ENCODE results near the gene ARHGEF26.

Gene ARHGEF26

GRCh38 chr3:154218728-154219127 lies 97.5 kb downstream of the ARHGEF26 start:
- no peak for DNase-seq

- DNase-seq, result no peak
Observed at GRCh38 chr3:154220462-154220861, 99.3 kb downstream of the ARHGEF26 start.

GRCh38 chr3:154223519-154223918 lies 102.3 kb downstream of the ARHGEF26 start:
- no peak for DNase-seq

GRCh38 chr3:154224366-154224765 lies 103.2 kb downstream of the ARHGEF26 start:
- no peak for DNase-seq

DNA sequence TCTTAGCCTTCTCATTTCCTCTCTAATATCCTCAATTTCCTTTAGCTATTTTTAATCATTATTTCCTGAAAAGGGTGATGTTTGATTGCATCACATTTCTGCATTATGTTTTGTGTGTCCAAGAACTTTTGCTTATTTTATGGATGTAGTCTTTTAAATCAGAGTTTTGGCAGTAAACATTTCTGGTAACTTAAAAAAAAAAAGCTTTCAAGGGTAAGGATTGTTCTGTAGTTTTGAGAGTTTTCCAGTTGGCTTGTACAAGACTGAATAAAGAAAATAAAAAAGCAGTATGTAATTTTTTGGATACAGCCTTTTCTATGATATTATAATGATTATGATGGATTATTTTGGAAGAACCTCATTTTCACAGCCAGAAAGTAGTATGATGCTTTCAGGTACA lies 103.7 kb downstream of the ARHGEF26 start:
- DNase-seq, result no peak

DNA sequence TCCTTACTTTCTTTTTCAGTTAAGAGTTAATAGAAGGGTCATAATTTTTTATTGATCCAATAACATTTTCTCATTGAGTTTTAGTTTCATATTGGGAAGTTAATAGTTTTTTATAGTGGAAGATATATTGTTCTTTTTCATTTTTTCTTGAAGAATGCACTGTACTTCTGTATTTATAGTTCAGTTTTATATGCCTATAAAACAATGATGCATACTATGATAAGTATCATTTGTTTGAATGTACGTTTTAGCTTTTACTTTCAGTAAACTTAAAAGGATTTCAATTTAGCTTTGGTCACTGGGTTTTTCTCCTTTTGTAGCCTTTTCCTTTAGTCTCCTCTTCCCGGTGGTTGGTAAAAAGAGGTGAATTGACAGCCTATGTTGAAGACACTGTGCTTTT lies 104.3 kb downstream of the ARHGEF26 start:
- no peak for DNase-seq

GRCh38 chr3:154227531-154227930 lies 106.3 kb downstream of the ARHGEF26 start:
- no peak for DNase-seq

- no peak for DNase-seq
Observed at GRCh38 chr3:154228561-154229216, 107.5 kb downstream of the ARHGEF26 start.

DNA sequence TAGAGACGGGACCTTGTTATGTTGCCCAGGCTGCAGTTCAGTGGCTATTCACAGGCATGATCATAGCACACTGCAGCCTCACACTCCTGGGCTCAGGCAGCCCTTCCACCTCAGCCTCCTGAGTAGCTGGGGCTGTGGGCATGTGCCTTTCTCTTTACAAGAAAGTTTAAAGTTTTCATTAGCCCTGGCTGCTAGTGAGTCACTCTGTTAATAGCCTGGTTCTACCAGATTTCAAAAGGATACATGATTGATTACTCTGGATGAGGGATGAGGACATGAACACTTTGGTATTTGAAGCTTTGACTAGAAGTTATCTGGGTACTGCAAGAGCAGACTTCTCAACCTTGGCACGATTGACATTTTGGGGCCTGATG lies 108.0 kb downstream of the ARHGEF26 start:
- DNase-seq, result no peak

DNA sequence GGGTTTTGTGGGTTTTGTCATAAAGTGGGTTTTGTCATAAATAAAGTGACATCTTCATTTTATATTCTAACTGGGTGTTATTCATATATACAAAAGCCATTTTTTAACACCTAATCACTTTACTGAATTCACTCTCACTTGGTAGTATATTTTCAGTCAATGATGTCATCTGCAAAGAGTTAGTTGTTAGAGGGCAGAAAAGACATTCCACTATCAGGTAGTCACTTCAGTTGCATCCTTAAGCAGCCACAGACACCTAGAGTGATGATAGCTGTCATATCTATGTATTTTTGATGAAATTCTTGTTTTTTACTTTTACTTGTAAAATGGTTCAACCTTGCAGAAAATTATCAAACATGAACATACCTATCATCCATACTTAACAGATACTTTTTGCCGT lies 114.1 kb downstream of the ARHGEF26 start:
- DNase-seq, result no peak

GRCh38 chr3:154236331-154236730 lies 115.1 kb downstream of the ARHGEF26 start:
- DNase-seq, result no peak

GRCh38 chr3:154240235-154240634 lies 119.0 kb downstream of the ARHGEF26 start:
- no peak for DNase-seq

- DNase-seq, result no peak
Observed at GRCh38 chr3:154241496-154241895, 120.3 kb downstream of the ARHGEF26 start.

GRCh38 chr3:154242766-154243165 lies 121.6 kb downstream of the ARHGEF26 start:
- DNase-seq, result no peak

GRCh38 chr3:154243353-154243752 lies 122.2 kb downstream of the ARHGEF26 start:
- DNase-seq, result no peak

DNA sequence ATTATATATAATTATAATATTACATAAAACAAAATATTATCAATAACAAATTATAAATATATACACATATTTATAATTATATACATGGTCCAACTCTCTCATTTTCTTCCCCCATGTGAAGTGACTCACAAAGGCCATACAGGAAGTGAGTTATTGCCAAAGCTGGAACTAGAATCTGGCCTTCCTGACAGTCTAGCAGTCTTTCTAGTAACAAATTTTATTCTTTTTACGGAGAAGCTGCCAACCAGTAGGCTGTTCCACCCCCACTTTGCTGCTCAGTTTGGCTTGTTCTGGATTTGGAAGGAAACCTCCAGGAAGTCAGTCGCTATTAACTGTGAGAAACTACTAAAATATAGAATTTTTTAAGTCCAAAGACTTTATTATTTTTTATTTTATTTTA lies 123.5 kb downstream of the ARHGEF26 start:
- DNase-seq, result no peak

GRCh38 chr3:154247806-154248415 lies 126.7 kb downstream of the ARHGEF26 start:
- DNase-seq, result no peak

GRCh38 chr3:154250291-154250690 lies 129.1 kb downstream of the ARHGEF26 start:
- DNase-seq, result no peak

GRCh38 chr3:154251610-154252009 lies 130.4 kb downstream of the ARHGEF26 start:
- DNase-seq, result no peak

GRCh38 chr3:154252759-154253638 lies 131.8 kb downstream of the ARHGEF26 start:
- DNase-seq, result peak; percentile 82

- no peak for DNase-seq
Observed at GRCh38 chr3:154254527-154254926, 133.3 kb downstream of the ARHGEF26 start.

DNA sequence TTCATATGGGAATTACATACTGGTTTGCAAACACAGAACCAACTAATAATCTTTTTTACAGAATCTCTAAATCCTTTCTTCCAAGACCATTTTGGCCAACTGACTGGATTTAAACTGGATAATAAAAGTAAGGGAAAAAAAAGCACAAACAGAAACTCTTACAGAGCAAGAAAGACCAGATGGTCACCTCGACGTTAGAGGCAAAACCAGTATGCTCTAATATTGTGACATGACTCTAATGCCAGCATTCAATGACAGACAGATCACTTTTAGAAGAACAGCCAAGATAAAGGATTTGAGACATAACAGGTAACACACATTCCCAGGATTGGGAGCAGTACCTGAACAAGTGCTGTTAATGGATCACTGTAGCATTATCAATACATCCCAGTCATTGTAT lies 152.2 kb downstream of the ARHGEF26 start:
- no peak for DNase-seq

DNA sequence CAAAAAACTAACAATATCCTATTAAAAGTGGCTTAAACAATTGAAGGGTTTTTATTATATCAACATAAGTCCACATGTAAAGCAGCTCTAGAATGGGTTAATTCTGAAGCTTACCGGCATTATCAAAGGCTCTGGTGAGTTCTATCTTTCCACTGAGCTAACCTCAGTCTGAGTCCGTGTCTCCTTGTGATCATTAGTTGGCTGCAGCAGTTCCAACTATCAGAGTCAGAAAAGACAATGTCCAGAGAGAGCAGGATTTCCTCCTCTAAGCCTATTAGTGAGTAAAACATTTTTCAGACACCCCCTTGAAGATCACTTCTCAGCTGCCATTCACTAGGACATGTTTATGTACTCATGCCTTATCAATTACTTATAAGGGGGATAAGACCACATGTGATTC lies 153.2 kb downstream of the ARHGEF26 start:
- DNase-seq, result no peak

GRCh38 chr3:154275292-154275691 lies 154.1 kb downstream of the ARHGEF26 start:
- DNase-seq, result no peak

Measured in activated CD8-positive, alpha-beta memory T cell treated with anti-CD3 and anti-CD28 coated beads for 24 hours (primary cell).